GM18508 (cell line): ENCODE measurements around the gene KBTBD13.

Source experiments
- ATAC-seq: cut with Tn5 transposase; IDR thresholded peaks from one replicate; pipeline ENCODE4 v1.9.1; 2021; ENCODE audit warnings: moderate number of reproducible peaks; ENCODE audit not compliant: insufficient read depth, unreplicated experiment

Gene KBTBD13

DNA sequence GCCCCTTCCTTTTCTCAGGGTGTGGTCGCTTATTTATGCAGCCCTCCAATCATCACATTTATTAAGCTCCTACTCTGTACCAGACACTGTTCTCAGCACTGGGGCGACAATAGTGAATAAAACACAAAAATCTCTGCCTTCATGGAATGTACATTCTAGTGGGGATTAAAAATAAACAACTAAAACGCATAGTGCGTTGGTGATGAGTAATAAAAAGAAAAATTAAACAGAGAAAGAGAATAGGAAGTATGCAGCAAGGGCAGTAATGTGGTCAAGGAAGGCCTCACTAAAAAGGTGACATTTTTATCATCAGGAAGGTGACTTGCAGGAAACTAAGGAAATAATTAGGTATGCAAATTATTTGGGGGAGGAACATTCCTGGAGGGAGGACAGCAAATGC, 26.3 kb upstream of the KBTBD13 start:
- no peak for ATAC-seq

DNA sequence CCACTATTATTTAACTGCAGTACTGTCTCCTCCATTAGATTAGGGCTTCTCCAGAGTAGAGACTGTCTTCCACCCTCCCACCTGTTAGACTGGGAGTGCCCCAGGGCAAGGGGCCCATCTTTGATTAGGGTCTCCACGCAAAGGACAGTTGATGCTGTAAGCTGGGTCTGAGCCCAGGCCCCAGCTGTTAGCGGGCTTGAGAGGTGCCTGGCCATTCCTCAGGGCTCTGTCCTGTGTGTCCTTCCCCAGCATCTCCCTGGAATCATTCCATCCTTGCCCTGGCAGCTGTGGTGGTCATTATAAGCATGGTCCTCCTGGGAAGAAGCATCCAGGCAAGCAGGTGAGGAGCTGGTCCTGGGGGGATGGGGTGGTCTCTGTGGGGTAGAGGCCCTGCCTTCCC, 25.3 kb upstream of the KBTBD13 start:
- no peak for ATAC-seq

DNA sequence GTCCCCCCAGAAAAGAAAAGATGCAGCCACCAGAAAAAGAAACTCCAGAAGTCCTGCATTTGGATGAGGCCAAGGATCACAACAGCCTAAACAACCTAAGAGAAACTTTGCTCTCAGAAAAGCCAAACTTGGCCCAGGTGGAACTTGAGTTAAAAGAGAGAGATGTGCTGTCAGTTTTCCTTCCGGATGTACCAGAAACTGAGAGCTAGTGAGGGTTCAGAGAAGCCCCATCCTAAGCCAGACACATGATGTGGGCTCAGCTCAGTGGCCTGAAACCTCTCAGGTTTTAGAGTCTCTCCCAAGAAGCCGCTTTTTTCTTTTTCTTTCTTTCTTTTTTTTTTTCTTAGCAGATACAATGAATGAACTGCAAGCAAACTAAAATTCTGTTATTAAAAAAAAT, 23.6 kb upstream of the KBTBD13 start:
- no peak for ATAC-seq

DNA sequence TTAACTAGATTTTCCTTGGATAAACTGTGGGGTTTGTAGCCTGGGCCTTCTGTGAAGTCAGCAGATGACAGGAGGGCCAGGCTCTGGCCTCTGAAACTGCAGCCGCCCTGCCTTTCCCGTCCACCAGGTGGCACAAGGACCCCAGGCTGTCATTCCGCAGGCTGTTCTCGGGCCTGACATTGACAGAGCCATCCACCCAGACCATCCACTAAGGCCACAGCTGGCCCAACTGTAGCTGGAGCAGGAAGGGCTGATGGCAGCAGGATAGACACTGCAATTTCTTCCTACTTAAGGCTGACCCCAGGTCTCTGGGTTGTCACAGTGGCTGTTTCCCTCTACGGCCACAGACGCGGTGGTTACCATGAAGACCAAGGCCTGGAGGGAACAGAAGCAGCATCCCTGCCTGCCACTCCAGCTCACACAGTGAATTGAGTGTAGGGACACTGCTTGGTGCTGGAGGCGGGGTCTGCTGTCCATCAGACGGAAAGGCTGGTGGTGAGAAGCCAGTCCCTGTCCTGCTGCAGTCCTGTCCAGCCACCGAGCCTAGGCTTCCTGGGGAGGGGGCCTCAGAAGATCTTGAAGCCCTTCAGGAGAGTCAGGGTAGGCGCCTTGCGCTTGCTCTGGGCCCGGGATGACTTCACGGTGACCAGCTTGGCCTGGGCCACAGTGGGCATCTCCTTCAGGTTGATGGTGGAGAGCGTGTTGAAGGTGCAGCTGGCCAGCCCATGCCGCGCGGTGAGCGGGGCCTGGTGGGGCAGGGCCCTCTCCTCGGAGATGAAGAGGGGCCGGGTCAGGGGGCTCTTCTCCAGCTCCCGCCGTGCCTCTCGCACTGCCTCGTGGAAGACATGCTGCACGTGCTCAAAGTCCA, 22.0 kb upstream of the KBTBD13 start:
- ATAC-seq, result no peak

DNA sequence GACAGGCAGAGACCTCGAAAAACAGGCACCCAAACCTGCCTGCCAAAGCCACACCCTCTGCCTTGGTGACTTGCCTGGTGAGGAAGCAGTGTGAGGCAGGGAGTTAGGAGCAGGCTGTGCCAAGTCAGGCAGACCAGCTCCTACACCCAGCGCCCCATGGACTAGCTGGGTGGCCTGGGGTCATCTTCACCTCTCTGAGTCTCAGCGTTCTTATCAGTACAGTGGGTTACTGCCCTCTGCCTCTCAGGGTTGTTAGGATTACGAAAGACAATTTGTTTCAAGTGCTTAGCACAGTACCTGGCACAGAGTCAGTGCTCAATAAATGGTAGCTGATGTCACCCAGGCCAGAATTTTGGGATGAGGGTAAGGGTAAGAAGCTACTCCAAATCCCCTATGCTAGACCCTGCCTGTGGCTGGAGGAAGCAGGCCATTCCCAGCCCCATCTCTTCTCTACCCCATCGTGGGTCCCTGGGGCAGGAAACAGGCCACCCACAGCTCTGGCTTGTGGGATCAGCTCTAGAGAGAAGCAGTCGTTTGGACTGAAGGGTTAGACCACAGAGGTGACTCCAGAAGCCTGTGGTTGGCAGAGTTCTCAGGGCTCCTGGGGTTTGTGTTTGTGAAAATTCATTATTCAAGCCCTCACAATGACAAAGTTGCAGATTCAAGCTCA, 21.2 kb upstream of the KBTBD13 start:
- no peak for ATAC-seq

DNA sequence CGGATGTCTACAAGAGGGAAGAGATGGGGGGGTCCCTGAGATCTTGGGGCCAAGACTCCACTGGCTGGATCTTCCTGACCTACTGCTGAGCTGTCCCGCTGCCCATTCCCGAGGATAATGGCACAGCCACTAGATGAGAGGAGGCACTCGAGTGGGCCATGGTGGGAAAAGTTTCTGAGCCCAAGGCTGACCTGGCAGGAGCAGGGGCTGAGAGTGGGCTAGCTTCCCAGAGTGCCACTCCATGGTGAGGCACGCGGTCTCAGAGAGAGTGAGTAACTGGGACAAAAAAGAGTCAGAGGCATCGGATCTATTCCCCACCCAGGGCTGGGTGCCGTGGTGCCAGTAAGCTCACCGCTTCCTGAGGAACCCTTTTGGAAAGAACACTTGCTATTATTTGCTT, 20.4 kb upstream of the KBTBD13 start:
- ATAC-seq, result no peak

DNA sequence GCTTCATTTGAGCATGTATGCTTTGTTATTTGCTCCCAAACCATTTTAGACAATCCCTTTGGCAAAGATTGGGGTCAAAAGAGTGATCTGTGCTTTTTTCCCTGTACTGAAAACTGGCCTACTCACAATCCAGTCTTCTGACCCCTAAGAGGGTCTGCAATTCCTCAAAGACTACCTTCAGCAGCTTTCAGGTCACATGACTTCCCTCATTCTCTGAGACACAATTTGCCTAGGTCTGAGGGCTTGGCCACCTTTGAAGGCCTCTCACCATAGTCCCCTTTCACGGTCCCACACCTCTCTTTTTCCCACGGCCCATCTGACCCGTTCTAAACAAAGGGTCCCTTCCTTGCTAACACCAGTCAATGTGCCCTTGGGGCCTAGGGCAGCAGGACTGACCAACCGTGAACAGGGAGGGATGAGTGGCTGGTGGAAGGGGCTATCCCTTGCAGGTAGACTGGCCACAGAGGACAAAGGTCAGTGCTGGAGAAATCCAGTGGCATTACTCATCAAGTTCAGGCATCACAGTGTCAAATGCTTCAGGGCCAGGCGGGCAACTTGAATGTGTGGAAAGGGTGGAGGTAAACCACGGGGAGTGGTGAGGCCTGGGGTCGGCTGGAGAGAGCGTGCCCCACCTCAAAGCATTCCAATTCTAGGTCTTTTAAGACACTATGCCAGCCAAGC, 19.5 kb upstream of the KBTBD13 start:
- no peak for ATAC-seq

DNA sequence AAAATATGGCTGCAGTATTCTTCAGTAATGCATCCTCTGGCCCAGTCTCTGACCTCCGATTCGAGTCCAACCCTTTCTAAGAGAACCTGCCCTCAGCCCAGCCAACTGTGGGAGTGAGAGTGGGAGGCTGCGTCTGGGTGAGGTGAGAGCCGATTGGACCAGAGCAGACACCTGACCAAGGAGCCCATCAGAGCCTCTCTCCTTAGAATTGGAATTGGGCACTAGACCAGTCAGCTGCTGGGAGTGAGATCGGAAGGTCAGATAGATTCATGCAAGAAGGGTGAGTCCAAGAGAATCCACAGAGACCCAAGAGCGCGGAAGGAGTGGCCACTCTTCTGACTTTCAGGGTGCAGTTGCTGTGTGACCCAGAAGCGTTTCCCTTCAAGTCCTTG, 19.0 kb upstream of the KBTBD13 start:
- ATAC-seq, result no peak

DNA sequence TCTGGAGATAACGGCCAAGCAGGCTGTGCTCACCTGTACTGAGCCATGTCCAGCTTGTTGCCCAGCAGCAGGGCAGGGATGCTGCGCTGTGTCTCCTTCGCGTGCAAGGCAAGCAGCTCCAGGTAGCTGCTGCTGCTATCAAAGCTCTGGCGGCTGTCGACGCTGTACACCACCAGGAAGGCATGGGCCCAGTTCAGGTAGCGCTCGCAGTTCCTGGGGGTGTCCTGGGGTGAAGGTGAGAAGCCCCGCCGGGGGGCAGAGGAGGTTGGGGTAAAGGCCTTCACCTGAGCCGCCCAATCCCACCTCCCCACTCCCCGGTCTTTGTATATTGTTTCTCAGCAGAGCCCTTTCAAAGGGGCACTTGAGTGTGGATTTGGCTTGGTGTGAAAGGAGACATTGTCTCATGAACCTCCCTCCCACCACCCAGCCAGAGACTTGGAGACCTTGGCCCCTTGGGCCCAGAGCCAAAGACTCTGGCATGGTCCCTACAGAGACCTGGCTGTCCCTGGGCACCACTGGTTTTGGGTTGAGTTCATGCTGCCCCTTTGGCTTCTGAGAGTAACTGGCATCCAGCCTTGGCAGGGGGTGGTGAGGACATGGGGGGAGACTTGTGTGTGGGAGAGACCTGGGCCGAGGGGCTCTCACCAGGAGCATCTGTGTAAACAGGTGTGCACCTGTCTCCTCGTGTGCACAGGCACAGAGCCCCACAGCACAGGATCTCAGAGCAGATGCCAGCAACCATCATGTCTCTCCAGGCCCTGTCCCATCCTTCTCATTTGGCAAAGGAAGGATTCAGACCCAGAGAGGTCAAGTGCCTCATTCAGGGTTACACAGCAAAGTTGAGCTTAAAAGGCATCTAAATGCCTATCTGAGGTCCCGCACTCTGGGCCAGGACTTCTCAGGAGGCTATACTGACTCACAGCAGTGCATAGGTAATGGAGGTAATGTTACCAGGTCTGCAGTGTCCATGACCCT, 17.9 kb upstream of the KBTBD13 start:
- ATAC-seq, result no peak

DNA sequence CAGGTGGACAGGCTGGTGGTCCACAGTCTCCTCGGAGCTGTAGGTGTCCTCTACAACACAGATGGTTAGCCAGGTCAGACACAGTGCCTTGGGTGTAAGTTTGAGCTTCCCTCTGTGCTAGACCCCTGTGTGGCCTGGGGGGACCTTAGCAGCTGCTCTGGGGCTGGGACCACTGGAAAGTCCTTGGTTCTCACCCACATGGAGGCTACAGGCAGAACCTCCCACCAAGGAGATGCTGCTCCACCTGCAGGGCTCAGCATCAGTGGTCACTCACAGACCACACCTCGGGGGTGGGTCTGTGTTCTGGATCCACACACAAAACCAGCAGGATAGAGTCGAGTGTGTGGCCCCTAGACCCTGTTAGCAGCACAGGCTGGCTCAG, 17.2 kb upstream of the KBTBD13 start:
- ATAC-seq, result no peak

DNA sequence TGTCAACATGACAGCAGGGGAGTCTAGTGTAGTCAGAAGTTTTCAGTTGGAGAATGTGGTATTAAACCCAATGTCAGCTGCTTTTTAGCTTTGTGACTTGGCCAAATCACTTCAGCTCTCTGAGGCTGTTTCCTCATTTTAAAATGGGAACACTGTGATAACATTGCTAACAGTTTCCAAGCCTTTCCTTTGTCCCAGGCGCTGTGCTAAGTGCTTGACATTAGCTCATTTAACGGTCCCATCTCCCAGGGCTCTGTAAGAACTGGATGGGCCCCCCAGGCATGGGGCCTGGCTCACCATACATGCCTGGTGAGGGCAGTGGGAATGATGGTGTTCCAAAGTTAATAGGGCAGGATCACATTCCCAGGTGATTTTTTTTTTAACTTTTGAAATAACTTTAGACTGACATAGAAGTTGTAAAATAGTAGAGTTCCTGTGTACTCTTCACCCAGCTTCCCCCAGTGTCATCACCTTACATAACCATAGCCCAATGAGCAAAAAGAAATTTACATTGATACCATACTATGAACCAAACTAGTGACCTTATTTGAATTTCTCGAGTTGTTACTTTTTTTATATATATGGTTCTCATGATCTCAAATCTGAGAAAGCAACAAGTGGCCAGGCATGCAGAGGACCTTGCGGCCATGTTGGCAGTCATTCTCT, 16.5 kb upstream of the KBTBD13 start:
- ATAC-seq, result no peak

DNA sequence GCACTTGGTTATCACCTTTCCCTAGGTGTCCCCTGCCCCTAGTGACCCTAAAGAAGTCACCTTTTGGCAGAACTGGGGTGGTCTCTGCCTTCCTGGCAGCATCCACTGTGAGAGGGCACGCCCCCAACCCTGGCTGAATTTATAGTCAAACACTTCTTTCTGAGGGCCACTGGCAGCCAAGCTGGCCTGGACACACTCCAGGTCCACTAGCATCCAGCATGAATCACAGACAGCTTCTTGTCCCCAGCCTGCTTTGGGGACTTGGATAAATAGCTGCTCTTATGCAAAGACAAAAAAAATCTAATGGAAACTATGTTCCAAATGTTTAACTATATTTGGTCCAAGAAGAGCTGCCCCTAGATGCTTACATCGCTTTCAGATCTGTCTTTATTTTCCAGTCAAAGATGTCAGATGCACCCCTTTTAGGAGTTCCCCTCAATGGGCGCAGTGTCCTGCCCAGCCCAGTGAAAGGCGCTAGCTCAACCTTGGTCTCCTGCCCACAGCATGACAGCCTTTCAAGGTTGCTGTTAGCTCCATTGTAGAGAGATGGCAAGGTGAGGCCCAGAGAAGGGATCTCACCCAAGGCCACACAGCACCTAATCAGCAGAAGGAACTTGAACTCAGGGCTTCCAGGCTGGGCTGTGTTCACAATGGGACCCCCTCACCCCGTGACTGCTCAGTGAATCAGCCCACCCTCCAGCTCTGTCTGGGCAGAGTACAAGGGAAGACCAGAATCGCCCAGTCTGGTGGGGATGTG, 15.7 kb upstream of the KBTBD13 start:
- no peak for ATAC-seq

DNA sequence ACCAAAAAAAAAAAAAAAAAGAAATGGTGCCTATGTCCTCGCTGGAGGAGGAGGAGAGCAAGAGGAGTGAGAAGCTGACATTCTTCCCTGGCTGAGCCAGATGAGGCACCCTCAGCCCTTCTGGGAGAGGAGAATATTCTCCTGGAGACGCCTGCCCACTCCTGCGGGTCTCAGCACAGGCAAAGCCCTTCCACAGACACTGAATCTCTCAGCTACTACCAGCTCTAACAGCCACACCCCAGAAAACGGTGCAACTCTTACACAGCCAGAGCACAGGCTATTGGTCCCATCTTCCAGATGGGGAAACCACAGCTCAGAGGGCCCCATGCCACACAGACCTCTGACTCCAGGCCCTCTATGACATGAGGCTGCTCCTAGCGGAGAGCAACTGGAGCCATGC, 14.5 kb upstream of the KBTBD13 start:
- no peak for ATAC-seq

DNA sequence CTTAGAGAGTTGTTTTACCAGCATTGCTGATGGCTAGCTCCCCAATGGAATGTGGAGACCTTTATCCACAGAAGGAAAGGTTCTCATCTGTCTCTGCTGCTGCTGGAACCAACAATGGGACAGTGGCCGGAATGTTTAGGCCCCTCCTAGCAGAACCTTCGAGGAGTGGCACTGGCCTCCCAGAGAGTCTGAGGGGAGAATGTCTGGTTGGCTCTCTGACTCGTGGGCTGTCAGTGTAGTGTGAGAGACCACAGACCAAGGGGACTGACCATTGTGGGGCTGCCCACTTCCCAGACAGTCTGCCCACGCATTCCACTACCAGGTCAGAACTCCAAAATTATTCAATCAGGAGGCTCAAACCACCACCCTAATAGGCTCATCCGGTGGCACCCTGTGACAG, 13.8 kb upstream of the KBTBD13 start:
- no peak for ATAC-seq

DNA sequence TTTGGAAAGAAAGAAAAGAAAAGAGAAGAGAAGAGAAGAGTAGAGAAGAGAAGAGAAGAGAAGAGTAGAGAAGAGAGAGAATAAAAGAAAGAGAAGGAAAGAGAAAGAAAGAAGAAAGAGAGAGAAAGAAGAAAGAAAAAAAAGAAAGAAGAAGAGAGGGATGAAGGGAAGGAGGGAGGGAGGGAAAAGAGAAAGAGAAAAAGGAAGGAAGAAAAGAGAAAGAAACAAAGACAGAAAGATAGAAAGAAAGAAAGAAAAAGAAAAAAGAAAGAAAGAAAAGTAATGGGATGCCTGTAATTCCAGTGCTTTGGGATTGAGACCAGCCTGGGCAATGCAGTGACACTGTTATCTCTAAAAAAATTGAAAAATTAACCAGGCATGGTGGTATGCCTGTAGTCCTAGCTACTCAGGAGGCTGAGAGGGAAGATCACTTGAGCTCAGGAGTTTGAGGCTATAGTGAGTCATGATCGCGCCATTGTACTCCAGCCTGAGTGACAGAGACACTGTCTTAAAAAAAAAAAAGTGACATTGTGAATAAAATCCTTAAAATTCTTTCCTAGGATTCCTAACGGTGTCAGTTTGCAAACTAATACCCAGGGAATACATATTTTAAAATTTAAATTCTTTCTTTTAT, 10.4 kb upstream of the KBTBD13 start:
- ATAC-seq, result no peak

DNA sequence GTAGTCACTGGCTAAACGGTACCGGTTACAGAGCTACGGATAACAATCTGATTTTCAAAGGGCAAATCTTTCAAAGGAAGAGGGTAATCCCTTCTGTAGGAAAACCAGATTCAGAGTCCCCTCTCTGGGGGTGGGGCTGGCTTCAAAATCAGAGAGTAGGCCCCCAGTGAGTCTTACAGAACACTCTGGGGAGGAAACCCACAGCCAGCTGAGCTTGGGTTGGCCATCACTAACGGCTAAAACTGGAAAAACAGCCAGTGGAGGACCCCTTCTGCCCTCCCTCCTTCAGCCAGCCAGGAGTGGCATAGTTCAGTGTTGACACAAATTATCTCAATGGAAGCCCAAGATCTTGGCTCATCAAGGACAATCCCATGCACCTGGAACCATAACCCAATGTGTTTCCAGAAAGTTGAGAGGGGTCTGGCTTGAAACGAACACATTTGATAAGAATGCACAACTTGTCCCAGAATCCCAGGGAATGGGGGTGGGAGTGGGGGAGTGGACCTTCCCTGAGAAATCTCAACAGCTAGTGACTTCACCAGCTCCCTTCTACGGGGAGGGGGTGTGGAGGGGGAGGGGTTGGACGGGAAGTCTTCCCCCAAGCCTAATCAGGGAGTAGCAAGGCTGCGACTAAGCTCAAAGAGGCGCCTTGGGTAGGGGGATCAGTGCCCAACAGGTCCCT, 9.8 kb upstream of the KBTBD13 start:
- no peak for ATAC-seq

DNA sequence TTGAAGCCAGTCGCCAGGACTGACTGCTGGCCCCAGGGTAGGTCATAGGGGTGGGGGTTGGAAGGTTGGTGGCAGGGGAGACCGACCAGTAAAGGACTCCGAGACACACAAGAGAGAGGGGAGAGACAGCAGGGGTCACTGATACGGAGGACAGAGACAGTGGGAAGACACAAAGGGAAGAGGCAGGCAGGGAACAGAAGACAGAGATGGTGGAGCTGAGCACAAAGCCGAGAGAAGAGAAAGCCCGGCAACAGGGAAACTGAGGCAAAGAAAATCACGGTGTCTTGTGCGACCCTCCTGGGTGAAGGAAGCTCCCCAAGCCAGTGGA, 9.3 kb upstream of the KBTBD13 start:
- ATAC-seq, result no peak
